H1 (cell line): ENCODE measurements around the gene MAGOHB. TPM values are rescaled to one million over a fixed set of nuclear protein-coding genes. Genes with fewer than 3 reads are reported as not detected.

Source experiments
- BCL11A ChIP-seq, 2 experiments: IDR thresholded peaks; one replicate each; pipeline ENCODE4 v1.6.1; 2011; ENCODE audit warnings: low read depth in 2 of 2, low read length in 2 of 2, mild to moderate bottlenecking in 2 of 2
- CHD7 ChIP-seq: fragments of 300-600 bp; sonication (generic); IDR thresholded peaks from 2 replicates; pipeline ENCODE4 v1.7.1; 2012; ENCODE audit warnings: low read length, moderate library complexity, mild to moderate bottlenecking, inconsistent platforms; ENCODE audit not compliant: insufficient replicate concordance
- EP300 ChIP-seq, 2 experiments: IDR thresholded peaks; 1 replicate in 1 of 2; 2 replicates in 1 of 2; pipeline ENCODE4 v1.6.1; 2011 to 2012; ENCODE audit warnings: low read depth in 2 of 2, low read length in 2 of 2, mild to moderate bottlenecking in 2 of 2, borderline replicate concordance in 1 of 2, inconsistent platforms in 1 of 2, moderate library complexity in 1 of 2
- GABPA ChIP-seq: IDR thresholded peaks from 2 replicates; pipeline ENCODE4 v1.6.1; 2011; ENCODE audit warnings: mild to moderate bottlenecking, low read length, moderate library complexity, borderline replicate concordance; ENCODE audit not compliant: insufficient read depth
- POLR2AphosphoS5 ChIP-seq: IDR thresholded peaks from 2 replicates; pipeline ENCODE4 v1.6.1; 2011; ENCODE audit warnings: low read depth, low read length
- RFX5 ChIP-seq: IDR thresholded peaks from 2 replicates; pipeline ENCODE4 v1.6.1; 2011; ENCODE audit warnings: low read depth, low read length, improper control_type of control experiment, borderline replicate concordance
- SIRT6 ChIP-seq: IDR thresholded peaks from one replicate; pipeline ENCODE4 v1.7.1; 2012; ENCODE audit warnings: low read length, inconsistent platforms
- SIX5 ChIP-seq: IDR thresholded peaks from 2 replicates; pipeline ENCODE4 v1.6.1; 2011; ENCODE audit warnings: mild to moderate bottlenecking, low read depth, low read length
- ZNF274 ChIP-seq: IDR thresholded peaks from 2 replicates; pipeline ENCODE4 v1.7.0; 2012; ENCODE audit warnings: low read length, borderline replicate concordance; ENCODE audit errors: extremely low read depth
- polyA plus RNA-seq, 7 experiments: library from polyadenylated mRNA; depleted of rRNA in 3 of 7; stranded (reverse) in 5 of 7; unstranded in 2 of 7; fragments of >200 nt in 5 of 7; fragments of 200-250 nt in 2 of 7; gene quantifications; 1 replicate in 5 of 7; 2 replicates in 1 of 7; 4 replicates in 1 of 7; pipeline versions ENCODE4 v1.2.1 to v1.2.3, GENCODE V29; 2011 to 2013; ENCODE audit warnings: missing spikeins in 2 of 7, mixed read lengths in 2 of 7
- total RNA-seq: library from RNA; stranded (reverse); fragmentation: NEBNext Ultra II Directional; extraction: Animal tissue kit (Norgen Biotek cat#: 25700); gene quantifications from 2 replicates; pipeline ENCODE4 v1.2.1, GENCODE V29; 2021

MAGOHB gene
- total and polyA plus RNA-seq, 2 of the 8 experiments (the other 6 are each of a cell fraction or from before 2014, with no cell fraction given), result 21.5 to 53.7 TPM

GRCh38 chr12:10554228-10554755 lies 59.1 kb downstream of the MAGOHB start (continued):
- no peak for TF ChIP-seq CHD7
- no peak for TF ChIP-seq RFX5
- no peak for TF ChIP-seq POLR2AphosphoS5
- no peak for TF ChIP-seq SIX5
- TF ChIP-seq GABPA, result no peak
- no peak for TF ChIP-seq EP300 (IDR thresholded peaks at IDR 0.05; ENCODE audit: borderline replicate concordance in 1 of 2, low read depth in 2 of 2, low read length in 2 of 2)
- TF ChIP-seq SIRT6, result no peak
- no peak for TF ChIP-seq BCL11A (IDR thresholded peaks at IDR 0.05; ENCODE audit: low read depth in 2 of 2, low read length in 2 of 2)
- TF ChIP-seq ZNF274, result no peak
